ENCODE measurements around the gene PLIN5.
A peak's percentile ranks its signal among the peaks of the same experiment; 100 is the strongest.
"Not testable (repeated sequence)": the region's sequence is repeated elsewhere in the genome, so short reads cannot be mapped to it uniquely, and the experiment has no call there.

PLIN5 gene

GRCh38 chr19:4548238-4548584 is 13.2 kb upstream of the PLIN5 start:
- in situ Hi-C loops (cut with MboI; ENCODE audit: low pct_unique_long_range_greater_than_20kb, low sequenced_read_pairs), result no loop called here
- DNase-seq, result no peak

GRCh38 chr19:4547303-4548237 is 12.5 kb upstream of the PLIN5 start:
- in situ Hi-C loops (cut with MboI; ENCODE audit: low pct_unique_long_range_greater_than_20kb, low sequenced_read_pairs), result no loop called here
- DNase-seq, result no peak

- in situ Hi-C loops (cut with MboI; ENCODE audit: low pct_unique_long_range_greater_than_20kb, low sequenced_read_pairs), result no loop called here
- DNase-seq, result no peak
Observed at GRCh38 chr19:4543842-4544647, 9.0 kb upstream of the PLIN5 start.

GRCh38 chr19:4542896-4543841 is 8.1 kb upstream of the PLIN5 start:
- in situ Hi-C loops (cut with MboI; ENCODE audit: low pct_unique_long_range_greater_than_20kb, low sequenced_read_pairs), result no loop called here
- peak; percentile 64 for DNase-seq

- DNase-seq; in situ Hi-C loops (cut with MboI; ENCODE audit: low pct_unique_long_range_greater_than_20kb, low sequenced_read_pairs): not testable (repeated sequence)
Observed at GRCh38 chr19:4541806-4542145, 6.8 kb upstream of the PLIN5 start.

GRCh38 chr19:4541114-4541805 is 6.2 kb upstream of the PLIN5 start:
- no peak for DNase-seq

GRCh38 chr19:4539693-4540581 is 4.9 kb upstream of the PLIN5 start, which contains the start of gene LRG1:
TSS of gene LRG1 (minus strand) at chr19:4540036. CDS start at chr19:4540013, 23 bp downstream.
- DNase-seq, result peak; percentile 85
- in situ Hi-C loops (cut with MboI; ENCODE audit: low pct_unique_long_range_greater_than_20kb, low sequenced_read_pairs), result no loop called here

More at GRCh38 chr19:4541114-4541805, 6.2 kb upstream of the PLIN5 start:
- in situ Hi-C loops (cut with MboI; ENCODE audit: low pct_unique_long_range_greater_than_20kb, low sequenced_read_pairs), result no loop called here

- in situ Hi-C loops (cut with MboI; ENCODE audit: low pct_unique_long_range_greater_than_20kb, low sequenced_read_pairs), result no loop called here
- no peak for DNase-seq
Observed at GRCh38 chr19:4539169-4539692, 4.2 kb upstream of the PLIN5 start.

GRCh38 chr19:4538601-4538954 is 3.6 kb upstream of the PLIN5 start:
- in situ Hi-C loops (cut with MboI; ENCODE audit: low pct_unique_long_range_greater_than_20kb, low sequenced_read_pairs), result no loop called here
- no peak for DNase-seq

- no peak for DNase-seq
- in situ Hi-C loops (cut with MboI; ENCODE audit: low pct_unique_long_range_greater_than_20kb, low sequenced_read_pairs), result no loop called here
Observed at GRCh38 chr19:4537953-4538600, 3.1 kb upstream of the PLIN5 start.

GRCh38 chr19:4536798-4537197 is 1.8 kb upstream of the PLIN5 start:
- in situ Hi-C loops (cut with MboI; ENCODE audit: low pct_unique_long_range_greater_than_20kb, low sequenced_read_pairs), result no loop called here
- no peak for DNase-seq

GRCh38 chr19:4533835-4534424 is 1.1 kb downstream of the PLIN5 start:
- in situ Hi-C loops (cut with MboI; ENCODE audit: low pct_unique_long_range_greater_than_20kb, low sequenced_read_pairs), result no loop called here
- no peak for DNase-seq

GRCh38 chr19:4533334-4533733 is 1.7 kb downstream of the PLIN5 start:
- DNase-seq, result no peak
- in situ Hi-C loops (cut with MboI; ENCODE audit: low pct_unique_long_range_greater_than_20kb, low sequenced_read_pairs), result no loop called here

- in situ Hi-C loops (cut with MboI; ENCODE audit: low pct_unique_long_range_greater_than_20kb, low sequenced_read_pairs), result no loop called here
- no peak for DNase-seq
Observed at GRCh38 chr19:4531562-4532165, 3.4 kb downstream of the PLIN5 start.

GRCh38 chr19:4529924-4530522 is 5.0 kb downstream of the PLIN5 start:
- no peak for DNase-seq
- in situ Hi-C loops (cut with MboI; ENCODE audit: low pct_unique_long_range_greater_than_20kb, low sequenced_read_pairs), result no loop called here

GRCh38 chr19:4528843-4529242 is 6.2 kb downstream of the PLIN5 start:
- DNase-seq, result no peak
- in situ Hi-C loops (cut with MboI; ENCODE audit: low pct_unique_long_range_greater_than_20kb, low sequenced_read_pairs), result no loop called here
